ENCODE results near the gene CARD6. TPM values are rescaled to one million over a fixed set of nuclear protein-coding genes. Genes with fewer than 3 reads are reported as not detected.
A peak's percentile ranks its signal among the peaks of the same experiment; 100 is the strongest.

CARD6 gene
- total and polyA plus RNA-seq, 2 experiments from 2014 or later, result 1.4 to 5.5 TPM

DNA sequence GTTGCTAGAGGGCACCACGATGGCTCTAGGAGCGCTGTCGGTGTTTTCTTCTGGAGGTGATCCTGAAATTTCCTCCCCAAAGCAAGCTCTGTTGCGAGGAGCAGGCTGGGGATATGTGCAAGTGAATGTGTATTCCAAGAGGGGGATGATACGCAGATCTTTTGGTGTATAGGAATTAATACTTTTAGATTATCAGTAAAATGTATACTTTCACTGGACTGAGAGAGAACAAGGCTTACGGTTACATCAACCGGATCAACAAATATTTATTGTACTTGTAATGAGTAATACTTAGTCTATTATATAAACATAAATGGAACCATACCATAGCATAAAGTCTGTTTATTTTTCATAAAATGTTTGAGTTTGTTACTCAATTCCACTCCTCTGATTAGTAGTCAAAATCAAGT is 42.4 kb upstream of the CARD6 start:
- no peaks in the 10 kb centered on the region for H3K9me3 ChIP-seq (ENCODE audit: low read depth)
- peak overlapping the region; percentile 91 for H3K27ac ChIP-seq
- peak overlapping the region; percentile 73 for H3K4me3 ChIP-seq
- peaks cover 18% of the 10 kb centered on the region for H4K20me1 ChIP-seq (ENCODE audit: insufficient read depth, poor library complexity, severe bottlenecking)
- peaks cover 46% of the 10 kb centered on the region for H3K79me2 ChIP-seq
- WGBS (ENCODE audit: low lambda C conversion rate, missing lambda C conversion rate), result 9% methylated on average over 7 of the region's 7 CpGs
- H3K9me2 ChIP-seq (replicated peaks; ENCODE audit: insufficient read depth), result no peaks in the 10 kb centered on the region
- peak overlapping the region; percentile 99 for H2AFZ ChIP-seq
- no peaks in the 10 kb centered on the region for H3K27me3 ChIP-seq
- no peak for DNase-seq (ENCODE audit: low spot score)
- peak overlapping the region; percentile 75 for H3K4me2 ChIP-seq
- peaks cover 26% of the 10 kb centered on the region for H3K4me1 ChIP-seq (ENCODE audit: insufficient read depth)
- no peak for TF ChIP-seq EZH2 (IDR thresholded peaks at IDR 0.05; ENCODE audit: borderline replicate concordance)
- TF ChIP-seq EZH2phosphoT487 (IDR thresholded peaks at IDR 0.05; ENCODE audit: low read depth, severe bottlenecking, unreplicated experiment), result no peak
- TF ChIP-seq, protein P1, sequence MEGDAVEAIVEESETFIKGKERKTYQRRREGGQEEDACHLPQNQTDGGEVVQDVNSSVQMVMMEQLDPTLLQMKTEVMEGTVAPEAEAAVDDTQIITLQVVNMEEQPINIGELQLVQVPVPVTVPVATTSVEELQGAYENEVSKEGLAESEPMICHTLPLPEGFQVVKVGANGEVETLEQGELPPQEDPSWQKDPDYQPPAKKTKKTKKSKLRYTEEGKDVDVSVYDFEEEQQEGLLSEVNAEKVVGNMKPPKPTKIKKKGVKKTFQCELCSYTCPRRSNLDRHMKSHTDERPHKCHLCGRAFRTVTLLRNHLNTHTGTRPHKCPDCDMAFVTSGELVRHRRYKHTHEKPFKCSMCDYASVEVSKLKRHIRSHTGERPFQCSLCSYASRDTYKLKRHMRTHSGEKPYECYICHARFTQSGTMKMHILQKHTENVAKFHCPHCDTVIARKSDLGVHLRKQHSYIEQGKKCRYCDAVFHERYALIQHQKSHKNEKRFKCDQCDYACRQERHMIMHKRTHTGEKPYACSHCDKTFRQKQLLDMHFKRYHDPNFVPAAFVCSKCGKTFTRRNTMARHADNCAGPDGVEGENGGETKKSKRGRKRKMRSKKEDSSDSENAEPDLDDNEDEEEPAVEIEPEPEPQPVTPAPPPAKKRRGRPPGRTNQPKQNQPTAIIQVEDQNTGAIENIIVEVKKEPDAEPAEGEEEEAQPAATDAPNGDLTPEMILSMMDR (IDR thresholded peaks at IDR 0.05; ENCODE audit: poor library complexity), result no peak
- H3K36me3 ChIP-seq (replicated peaks; ENCODE audit: insufficient read depth, low read depth), result no peaks in the 10 kb centered on the region

DNA sequence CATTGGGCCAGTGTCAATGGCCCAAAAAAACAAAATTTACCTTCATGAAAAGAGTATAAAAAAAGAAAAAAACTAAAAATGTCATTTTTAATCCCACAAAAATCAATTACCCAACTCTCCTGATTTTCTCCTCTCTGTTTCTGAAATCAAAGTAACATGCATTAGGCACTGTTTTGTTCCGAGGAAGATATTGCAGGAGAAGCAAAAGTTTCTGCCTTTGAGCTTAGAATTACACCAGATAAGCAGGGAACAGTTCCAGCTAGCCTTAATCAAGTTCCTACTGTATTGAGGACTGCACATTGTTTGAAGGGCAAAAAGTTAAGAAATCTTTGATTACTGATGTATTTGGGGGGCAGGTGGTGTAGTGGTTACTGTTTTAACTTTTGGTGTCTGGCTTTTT is 41.9 kb upstream of the CARD6 start:
- no peaks in the 10 kb centered on the region for H3K27me3 ChIP-seq
- TF ChIP-seq EZH2phosphoT487 (IDR thresholded peaks at IDR 0.05; ENCODE audit: low read depth, severe bottlenecking, unreplicated experiment) (no peak), EZH2 (IDR thresholded peaks at IDR 0.05; ENCODE audit: borderline replicate concordance) (no peak)
- TF ChIP-seq, protein P1 (IDR thresholded peaks at IDR 0.05; ENCODE audit: poor library complexity), result no peak
- peaks cover 26% of the 10 kb centered on the region for H3K4me1 ChIP-seq (ENCODE audit: insufficient read depth)
- peaks cover 13% of the 10 kb centered on the region for H4K20me1 ChIP-seq (ENCODE audit: insufficient read depth, poor library complexity, severe bottlenecking)
- H3K36me3 ChIP-seq (replicated peaks; ENCODE audit: insufficient read depth, low read depth), result no peaks in the 10 kb centered on the region
- H3K79me2 ChIP-seq, result peaks cover 42% of the 10 kb centered on the region
- H3K4me3 ChIP-seq, result peak overlapping the region; percentile 73
- H3K9me3 ChIP-seq (ENCODE audit: low read depth), result no peaks in the 10 kb centered on the region
- no peak for DNase-seq (ENCODE audit: low spot score)
- peak overlapping the region; percentile 91 for H3K27ac ChIP-seq
- H2AFZ ChIP-seq, result no peak overlapping the region
- no peaks in the 10 kb centered on the region for H3K9me2 ChIP-seq (replicated peaks; ENCODE audit: insufficient read depth)
- peak overlapping the region; percentile 75 for H3K4me2 ChIP-seq
- WGBS (ENCODE audit: low lambda C conversion rate, missing lambda C conversion rate), result 9% methylated on average over 1 of the region's 1 CpG

DNA sequence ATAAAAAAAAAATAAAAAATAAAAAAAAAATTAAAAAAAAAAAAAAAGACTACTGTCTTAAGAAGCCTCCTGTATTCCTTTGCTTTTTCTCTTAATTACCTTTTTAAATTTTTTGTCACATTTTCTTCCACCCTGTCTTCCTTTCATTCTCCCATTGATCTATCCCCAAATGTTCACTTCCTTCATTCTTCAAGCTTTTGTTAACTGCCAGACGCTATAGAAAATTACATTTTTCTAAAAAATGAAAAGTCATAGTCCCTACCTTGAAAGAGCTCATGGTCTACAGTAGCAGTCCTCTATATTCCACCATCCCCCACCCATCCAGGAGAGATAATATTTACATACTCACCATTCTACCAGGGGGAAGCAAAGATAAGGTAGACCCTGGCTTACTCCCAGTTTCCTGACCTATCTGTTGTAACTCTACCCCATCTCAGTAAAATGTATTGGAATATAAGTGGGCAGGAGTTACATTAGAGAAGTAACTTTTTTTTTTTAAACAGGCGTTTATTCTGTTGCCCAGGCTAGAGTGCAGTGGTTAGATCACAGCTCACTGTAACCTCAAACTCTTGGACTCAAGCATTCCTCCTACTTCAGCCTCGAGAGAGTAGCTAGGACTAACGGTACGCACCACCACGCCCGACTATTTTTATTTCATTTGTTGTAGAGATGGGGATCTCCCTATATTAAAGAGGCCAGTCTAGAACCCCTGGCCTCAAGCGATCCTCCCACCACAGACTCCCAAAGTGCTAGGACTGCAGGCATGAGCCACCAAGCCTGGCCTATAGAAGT is 39.2 kb upstream of the CARD6 start:
- Histone ChIP-seq H3K79me2 (peaks cover 15% of the 10 kb centered on the region), H3K27ac (no peak overlapping the region), H3K36me3 (replicated peaks; ENCODE audit: insufficient read depth, low read depth) (no peaks in the 10 kb centered on the region), H4K20me1 (ENCODE audit: insufficient read depth, poor library complexity, severe bottlenecking) (peaks cover 2% of the 10 kb centered on the region), H3K4me3 (no peak overlapping the region), H3K27me3 (no peaks in the 10 kb centered on the region), H3K4me1 (ENCODE audit: insufficient read depth) (peaks cover 12% of the 10 kb centered on the region), H2AFZ (no peak overlapping the region), H3K4me2 (no peak overlapping the region), H3K9me3 (ENCODE audit: low read depth) (no peaks in the 10 kb centered on the region), H3K9me2 (replicated peaks; ENCODE audit: insufficient read depth) (no peaks in the 10 kb centered on the region)
- WGBS (ENCODE audit: low lambda C conversion rate, missing lambda C conversion rate), result 90% methylated on average over 8 of the region's 8 CpGs
- DNase-seq (ENCODE audit: low spot score), result no peak
- TF ChIP-seq EZH2 (IDR thresholded peaks at IDR 0.05; ENCODE audit: borderline replicate concordance), result no peak
- TF ChIP-seq EZH2phosphoT487 (IDR thresholded peaks at IDR 0.05; ENCODE audit: low read depth, severe bottlenecking, unreplicated experiment), result no peak
- TF ChIP-seq, protein P1 (IDR thresholded peaks at IDR 0.05; ENCODE audit: poor library complexity), result no peak

All from hepatocyte (in vitro differentiated cells).